ENCODE data around the gene FAM50A.

GRCh38 chrX:154437971-154438893 lies 5.7 kb upstream of the FAM50A start:
- no peak for TF ChIP-seq CTCF (IDR thresholded peaks at IDR 0.05)
- no peak for TF ChIP-seq POLR2A (IDR thresholded peaks at IDR 0.05)

Measured in esophagus squamous epithelium (tissue), 4 donors.